ENCODE data around the gene GLP1R. TPM values are rescaled to one million over a fixed set of nuclear protein-coding genes. Genes with fewer than 3 reads are reported as not detected.

GLP1R gene
- total and polyA plus RNA-seq, 2 of the 4 experiments (the other 2 are of a cell fraction), result not detected

DNA sequence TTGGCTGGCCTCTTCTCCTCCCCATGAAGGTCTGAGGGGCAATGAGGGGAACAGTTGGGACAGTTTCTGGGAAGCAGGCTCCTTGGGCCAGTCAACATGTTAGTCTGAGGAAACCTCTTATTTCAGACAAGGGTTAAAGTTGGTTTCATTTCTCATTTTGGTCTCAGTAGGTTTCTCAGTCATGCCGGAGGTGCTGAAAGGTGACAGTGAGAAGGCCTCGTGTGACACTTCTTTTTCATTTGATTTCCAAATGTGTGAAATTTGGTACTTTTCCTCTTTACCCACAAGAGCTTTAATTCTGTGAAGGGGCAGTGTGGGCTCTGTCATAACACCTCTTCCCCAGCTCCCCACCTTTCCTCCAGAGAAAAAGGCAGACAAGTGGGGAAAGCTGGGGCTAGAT is 7.5 kb upstream of the GLP1R start:
- H3K14ac ChIP-seq (replicated peaks; ENCODE audit: low read depth, low read length), result no peak overlapping the region
- H2AFZ ChIP-seq (replicated peaks; ENCODE audit: low read length, poor library complexity), result no peak overlapping the region
- H2AK9ac ChIP-seq (replicated peaks; ENCODE audit: low read depth, low read length, poor library complexity), result no peak overlapping the region
- peaks cover 6% of the 10 kb centered on the region for H3K27me3 ChIP-seq (ENCODE audit: control insufficient read depth, insufficient read depth, low read length)
- ATAC-seq (ENCODE audit: low read depth), result no peak
- no peak overlapping the region for H2BK20ac ChIP-seq (ENCODE audit: low read depth, low read length)
- no peaks in the 10 kb centered on the region for H4K20me1 ChIP-seq (ENCODE audit: insufficient read depth, low read length)
- H2AK5ac ChIP-seq (ENCODE audit: low read depth, low read length), result no peak overlapping the region
- no peaks in the 10 kb centered on the region for H3K36me3 ChIP-seq (ENCODE audit: control insufficient read depth, insufficient read depth, low read length)
- no peak overlapping the region for H4K91ac ChIP-seq (ENCODE audit: insufficient read depth, low read depth, low read length)
- no peaks in the 10 kb centered on the region for H3K79me1 ChIP-seq (ENCODE audit: low read depth in 1 of 2, low read length in 2 of 2)
- H3K9me3 ChIP-seq (ENCODE audit: control insufficient read depth, insufficient read depth, low read length), result no peaks in the 10 kb centered on the region
- no peak overlapping the region for H3K27ac ChIP-seq (ENCODE audit: insufficient read depth, low read length)
- H3K23ac ChIP-seq (ENCODE audit: low read depth, low read length), result no peak overlapping the region
- H4K5ac ChIP-seq (ENCODE audit: low read depth, low read length), result no peak overlapping the region
- no peak overlapping the region for H3K9ac ChIP-seq (ENCODE audit: low read depth, low read length)
- H3K18ac ChIP-seq (ENCODE audit: low read depth, low read length), result no peak overlapping the region
- BruUV-seq (replicated peaks), result no TSS peak
- no peak overlapping the region for H3K56ac ChIP-seq (ENCODE audit: extremely low read depth, insufficient read depth, low read length)
- no peak overlapping the region for H3K4me3 ChIP-seq (ENCODE audit: insufficient read depth, low read depth, low read length)
- dilution Hi-C loops (cut with HindIII; ENCODE audit: low sequenced_read_pairs, unreplicated experiment), result no loop called here
- intact Hi-C loops (cut with micrococcal nuclease), result no loop called here
- WGBS, 2 experiments (ENCODE audit: extremely low coverage in 2 of 2, insufficient read length in 1 of 2), result no CpG with 5 or more reads among the region's 2 CpGs
- no peak for DNase-seq
- in situ Hi-C loops (cut with MboI; ENCODE audit: low sequenced_read_pairs), result no loop called here
- no peak overlapping the region for H4K8ac ChIP-seq (ENCODE audit: low read depth in 2 of 2, low read length in 2 of 2)
- no peak overlapping the region for H3K4me2 ChIP-seq (ENCODE audit: low read depth, low read length)
- H3K9me1 ChIP-seq (ENCODE audit: insufficient read depth, low read length), result no peaks in the 10 kb centered on the region
- H3K4me1 ChIP-seq (ENCODE audit: control insufficient read depth, insufficient read depth, low read length), result no peaks in the 10 kb centered on the region
- H2BK15ac ChIP-seq (ENCODE audit: low read depth, low read length), result no peak overlapping the region
- no peak overlapping the region for H2BK120ac ChIP-seq (ENCODE audit: low read depth, low read length)
- H3K4ac ChIP-seq (ENCODE audit: low read depth, low read length), result no peak overlapping the region
- H2BK5ac ChIP-seq (ENCODE audit: low read depth, low read length, poor library complexity, severe bottlenecking), result no peak overlapping the region
- TF ChIP-seq BHLHE40 (IDR thresholded peaks at IDR 0.05; ENCODE audit: low read depth, low read length) (no peak), NFE2L2 (IDR thresholded peaks at IDR 0.05; ENCODE audit: low read depth, low read length) (no peak)
- CTCF ChIA-PET, result no interaction called here
- POLR2A ChIA-PET (ENCODE audit: unreplicated experiment), result no interaction called here
